ENCODE measurements around the gene KRTAP10-4. TPM values are rescaled to one million over a fixed set of nuclear protein-coding genes. Genes with fewer than 3 reads are reported as not detected.
"Not testable (repeated sequence)": the region's sequence is repeated elsewhere in the genome, so short reads cannot be mapped to it uniquely, and the experiment has no call there.

KRTAP10-4 gene
- total RNA-seq, 1 donor from 2014 or later: not detected

GRCh38 chr21:44552681-44553080 lies 20.8 kb upstream of the KRTAP10-4 start:
- H3K36me3 ChIP-seq: no peaks in the 10 kb centered on the region
- H3K27ac ChIP-seq: no peak overlapping the region
- intact Hi-C loops (cut with DNase I): no loop called here
- no peaks in the 10 kb centered on the region for H3K27me3 ChIP-seq
- no peaks in the 10 kb centered on the region for H3K4me1 ChIP-seq
- DNase-seq (ENCODE audit: low spot score in 2 of 2): no peak
- H3K9me3 ChIP-seq: no peaks in the 10 kb centered on the region
- no peak for TF ChIP-seq CTCF (IDR thresholded peaks at IDR 0.05)
- H3K4me3 ChIP-seq: no peak overlapping the region

GRCh38 chr21:44555200-44555875 lies 18.2 kb upstream of the KRTAP10-4 start:
- TF ChIP-seq CTCF (IDR thresholded peaks at IDR 0.05): no peak
- Histone ChIP-seq H3K9me3 (no peaks in the 10 kb centered on the region), H3K4me3 (no peak overlapping the region), H3K4me1 (no peaks in the 10 kb centered on the region), H3K27me3 (no peaks in the 10 kb centered on the region), H3K36me3 (no peaks in the 10 kb centered on the region), H3K27ac (no peak overlapping the region)
- no peak for DNase-seq (ENCODE audit: low spot score in 2 of 2)
- intact Hi-C loops (cut with DNase I): no loop called here

GRCh38 chr21:44556879-44557278 lies 16.6 kb upstream of the KRTAP10-4 start:
- intact Hi-C loops (cut with DNase I): no loop called here
- no peaks in the 10 kb centered on the region for H3K4me1 ChIP-seq
- no peaks in the 10 kb centered on the region for H3K36me3 ChIP-seq
- H3K27me3 ChIP-seq: no peaks in the 10 kb centered on the region
- H3K9me3 ChIP-seq: no peaks in the 10 kb centered on the region
- H3K27ac ChIP-seq: no peak overlapping the region
- DNase-seq (ENCODE audit: low spot score in 2 of 2): no peak
- TF ChIP-seq CTCF (IDR thresholded peaks at IDR 0.05): no peak
- H3K4me3 ChIP-seq: no peak overlapping the region

- H3K9me3 ChIP-seq: peaks cover 0 to 8% of the 10 kb centered on the region in 2 donors
- H3K4me1 ChIP-seq: no peaks in the 10 kb centered on the region
- H3K27ac ChIP-seq: no peak overlapping the region
- DNase-seq (ENCODE audit: low spot score in 2 of 2): no peak
- intact Hi-C loops (cut with DNase I): no loop called here
- no peaks in the 10 kb centered on the region for H3K27me3 ChIP-seq
- H3K4me3 ChIP-seq: no peak overlapping the region
- no peaks in the 10 kb centered on the region for H3K36me3 ChIP-seq
- TF ChIP-seq CTCF (IDR thresholded peaks at IDR 0.05): no peak
Observed at GRCh38 chr21:44557491-44558328, 15.8 kb upstream of the KRTAP10-4 start.

GRCh38 chr21:44558329-44558675 lies 15.2 kb upstream of the KRTAP10-4 start:
- DNase-seq (ENCODE audit: low spot score in 2 of 2); H3K27me3 ChIP-seq; H3K27ac ChIP-seq; H3K4me3 ChIP-seq; H3K36me3 ChIP-seq; H3K4me1 ChIP-seq; intact Hi-C loops (cut with DNase I): not testable (repeated sequence)
- H3K9me3 ChIP-seq: peaks cover 0 to 12% of the 10 kb centered on the region in 2 donors

- DNase-seq (ENCODE audit: low spot score in 2 of 2): no peak
Observed at GRCh38 chr21:44558695-44559094, 14.8 kb upstream of the KRTAP10-4 start, which contains the start of gene KRTAP10-3. Gene KRTAP10-3, minus strand, starts transcription at chr21:44558795. Its CDS starts 80 bp downstream, at chr21:44558715.

More at GRCh38 chr21:44558695-44559094, 14.8 kb upstream of the KRTAP10-4 start, which contains the start of gene KRTAP10-3:
- Histone ChIP-seq H3K9me3 (peaks cover 0 to 12% of the 10 kb centered on the region in 2 donors), H3K27ac (no peak within 1 kb of the TSS), H3K4me3 (no peak within 1 kb of the TSS), H3K36me3 (no peaks in the 10 kb centered on the region), H3K4me1 (no peaks in the 10 kb centered on the region), H3K27me3 (no peaks in the 10 kb centered on the region)
- no peak for TF ChIP-seq CTCF (IDR thresholded peaks at IDR 0.05)
- intact Hi-C loops (cut with DNase I): no loop called here

All from ascending aorta (tissue), 2 donors.